GM21737 (cell line): ENCODE results near the gene PROCA1.
A peak's percentile ranks its signal among the peaks of the same experiment; 100 is the strongest.

Experiments used
- ATAC-seq: cut with Tn5 transposase; IDR thresholded peaks from one replicate; pipeline ENCODE4 v1.9.1; 2021; ENCODE audit warnings: mild to moderate bottlenecking, moderate library complexity; ENCODE audit not compliant: unreplicated experiment

PROCA1 gene

GRCh38 chr17:28710861-28711722, 596 bp downstream of the PROCA1 start:
- peak; percentile 64 for ATAC-seq

DNA sequence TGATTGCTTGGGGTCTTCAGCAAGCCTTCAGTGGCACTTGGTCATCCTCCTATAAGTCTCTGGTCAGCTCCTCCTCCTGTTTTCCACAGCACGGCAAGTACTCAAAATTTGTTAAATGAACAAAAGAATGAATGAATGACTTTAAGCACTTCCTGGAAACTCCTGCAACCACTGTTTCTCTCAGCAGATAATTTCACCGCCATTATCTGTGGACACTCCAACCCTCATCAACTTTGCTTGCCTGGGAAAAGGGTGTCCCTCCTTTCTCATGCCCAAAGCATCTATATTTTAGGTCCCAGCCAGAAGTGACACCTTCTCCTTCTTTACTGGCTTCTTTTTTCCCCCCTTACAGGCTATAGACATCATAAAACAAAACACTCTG, 4.4 kb downstream of the PROCA1 start:
- no peak for ATAC-seq

DNA sequence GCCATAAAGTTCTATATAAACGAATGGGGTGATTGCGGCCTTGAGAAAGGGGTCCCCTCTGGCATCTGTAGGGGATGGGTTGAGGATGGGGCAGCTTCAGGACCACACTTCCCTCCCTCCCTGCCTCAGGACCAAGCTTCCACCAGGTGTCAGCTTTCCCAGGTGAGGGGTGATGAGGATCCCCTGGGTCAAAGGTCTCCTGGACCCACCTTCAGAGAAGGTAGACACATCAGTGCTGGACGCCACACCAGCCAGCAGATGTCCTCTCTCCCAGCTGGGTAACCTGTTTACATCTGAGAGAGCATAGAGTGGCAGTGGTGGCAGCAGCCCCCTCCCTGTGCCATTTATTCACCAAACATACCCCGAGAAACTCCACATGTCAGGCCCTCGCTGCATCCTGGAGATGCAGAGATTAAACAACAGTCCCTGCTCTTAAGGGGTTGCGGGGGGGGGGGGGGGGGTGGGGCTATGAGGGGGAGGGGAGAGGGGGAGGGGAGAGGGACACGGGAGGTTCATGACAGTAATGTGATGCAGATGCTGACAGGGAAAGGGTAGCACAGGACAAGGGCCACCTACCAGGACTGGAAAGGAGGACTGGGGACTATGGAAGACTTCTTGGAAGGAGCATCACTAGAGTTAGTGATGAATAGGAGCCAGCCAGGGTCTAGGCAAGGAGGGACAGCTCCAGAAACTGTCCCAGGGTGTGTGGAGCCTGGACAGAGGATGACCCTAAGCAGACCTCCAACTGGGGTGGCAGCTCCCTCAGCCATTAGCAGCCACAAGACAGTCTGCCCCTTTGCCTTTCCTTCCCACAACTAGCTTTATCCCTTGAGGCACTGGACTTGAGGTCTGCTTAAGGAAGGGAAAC, 5.0 kb downstream of the PROCA1 start:
- no peak for ATAC-seq

DNA sequence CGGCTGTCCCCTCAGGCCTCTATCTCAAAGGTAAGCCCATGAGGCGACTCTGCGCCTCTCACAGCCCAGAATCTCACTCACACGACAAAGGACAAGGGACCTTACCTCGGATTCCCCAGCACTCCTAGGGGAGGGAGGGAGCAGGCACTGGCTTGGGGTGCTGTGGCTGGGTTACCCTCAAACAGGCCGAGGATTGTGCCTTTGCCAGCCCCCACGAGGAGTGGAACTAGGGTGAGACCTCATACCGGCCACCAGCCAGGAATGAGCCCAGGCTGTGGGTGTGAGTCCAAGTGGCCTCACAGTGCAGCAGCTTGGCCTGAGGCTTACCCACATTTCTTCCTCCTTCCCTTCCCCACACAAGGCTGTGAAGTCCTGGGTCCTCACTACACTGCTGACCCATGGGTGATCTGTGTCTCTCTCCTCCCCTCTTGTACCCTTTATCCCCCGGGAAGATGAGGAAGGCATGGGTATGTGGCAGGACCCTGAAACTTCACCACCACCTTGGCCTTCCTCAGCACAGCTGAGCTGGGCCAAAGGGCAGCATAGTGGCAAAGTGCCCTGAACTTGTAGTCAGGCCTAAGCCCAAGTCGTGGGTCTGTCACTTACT, 5.9 kb downstream of the PROCA1 start:
- ATAC-seq, result no peak

- ATAC-seq, result no peak
These were observed 6.5 kb downstream of the PROCA1 start for GRCh38 chr17:28705074-28705659.

DNA sequence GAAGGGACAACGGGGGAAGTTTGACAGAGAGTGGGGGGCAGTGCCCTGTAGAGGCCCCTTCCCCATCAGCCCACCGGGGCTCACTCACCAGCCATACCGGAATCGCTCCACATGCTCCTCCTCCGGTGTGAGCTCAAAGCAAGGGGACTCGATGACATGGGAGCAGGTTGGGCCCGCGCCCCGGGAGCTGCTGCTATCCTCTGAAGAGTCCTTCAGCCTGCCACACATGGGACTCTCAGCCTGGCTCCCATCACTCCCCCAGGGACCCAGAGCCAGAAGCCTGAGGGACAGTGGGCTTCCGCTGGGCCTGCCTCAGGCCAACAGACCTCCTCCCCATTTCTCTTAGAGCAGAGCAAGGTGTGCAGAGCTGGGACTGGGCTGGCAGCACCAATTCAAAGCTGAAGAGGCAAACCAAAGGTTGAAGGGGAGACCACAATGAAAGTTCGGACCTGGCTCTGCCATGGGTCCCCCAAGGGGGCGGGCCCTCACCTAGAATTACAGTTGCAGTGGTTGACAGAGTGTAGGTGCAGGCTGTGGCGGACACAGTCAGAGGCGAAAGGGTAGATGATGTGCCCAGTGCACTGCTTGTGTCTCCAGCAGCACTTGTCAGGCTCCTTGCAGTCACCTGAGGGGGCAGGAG, 7.3 kb downstream of the PROCA1 start:
- ATAC-seq, result no peak

DNA sequence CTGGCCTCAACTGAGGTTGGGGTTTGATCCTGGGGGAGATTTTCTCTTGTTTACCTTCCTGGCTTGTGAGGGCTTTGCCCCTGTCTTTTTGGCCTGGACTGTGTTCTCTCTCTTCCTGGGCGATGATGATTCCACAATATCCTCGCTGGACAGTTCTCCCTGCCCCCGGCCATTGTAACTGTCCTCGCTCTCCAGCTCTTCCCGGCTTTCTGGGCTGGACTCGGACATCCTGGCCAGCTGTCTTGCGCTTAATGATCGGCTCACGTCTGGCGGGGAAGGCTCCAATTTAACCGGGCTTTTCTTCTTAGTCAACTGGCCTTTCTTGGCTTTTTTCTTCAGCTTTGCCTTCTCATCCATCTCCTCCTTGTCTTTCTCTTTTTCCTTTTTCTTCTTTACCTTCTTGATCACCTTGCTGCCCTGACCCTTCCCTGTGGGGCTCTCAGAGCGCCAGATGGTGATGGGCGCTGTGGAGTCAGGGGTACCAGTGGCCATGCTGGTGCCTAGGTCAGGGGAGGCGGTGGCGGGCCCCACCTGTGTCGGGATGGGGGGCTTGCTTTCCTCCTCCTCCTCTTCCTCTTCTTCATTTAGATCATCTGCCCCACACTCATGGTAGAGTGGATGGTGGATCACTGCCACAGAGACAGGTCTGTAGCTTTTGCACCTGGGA, 8.0 kb downstream of the PROCA1 start:
- ATAC-seq, result no peak

- no peak for ATAC-seq
These were observed 8.9 kb downstream of the PROCA1 start for GRCh38 chr17:28702752-28703150.

DNA sequence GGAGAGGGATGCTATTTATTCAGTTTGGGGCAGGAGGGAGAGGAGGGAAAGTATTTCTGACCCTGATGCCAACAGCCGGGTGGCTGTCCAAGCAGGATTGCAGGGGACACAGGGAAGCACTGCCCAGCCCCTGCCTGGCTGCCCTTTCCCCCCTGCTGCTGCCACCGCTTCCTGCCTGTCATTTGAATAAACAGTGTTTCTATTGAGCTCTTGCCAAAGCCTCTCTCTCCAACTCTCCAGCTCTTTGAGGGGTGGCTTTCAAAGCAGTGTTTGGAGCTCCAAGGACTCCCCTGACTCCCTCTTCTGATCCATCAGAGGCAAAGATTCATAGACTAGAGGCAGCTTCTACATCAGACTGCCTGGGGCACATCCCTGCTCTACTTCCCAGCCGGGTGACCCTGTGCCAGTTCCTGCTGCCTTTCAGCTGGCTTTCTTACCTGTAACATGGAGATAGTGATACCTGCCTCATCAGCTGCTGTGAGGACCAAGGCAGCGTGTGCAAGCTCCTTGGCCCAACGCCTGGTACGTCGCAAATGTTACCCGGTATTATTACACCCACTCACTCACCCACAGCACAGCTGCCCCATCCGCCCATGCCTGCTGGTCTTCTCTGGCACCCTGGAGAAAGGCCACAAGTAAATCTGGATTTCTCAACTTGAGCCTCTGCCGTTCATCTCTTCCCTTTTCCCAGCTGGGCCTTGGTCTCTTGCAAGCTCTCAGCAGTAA, 9.5 kb downstream of the PROCA1 start:
- no peak for ATAC-seq

- no peak for ATAC-seq
These were observed 10.7 kb downstream of the PROCA1 start for GRCh38 chr17:28700830-28701492.

- ATAC-seq, result no peak
These were observed 11.4 kb downstream of the PROCA1 start for GRCh38 chr17:28700278-28700677.

DNA sequence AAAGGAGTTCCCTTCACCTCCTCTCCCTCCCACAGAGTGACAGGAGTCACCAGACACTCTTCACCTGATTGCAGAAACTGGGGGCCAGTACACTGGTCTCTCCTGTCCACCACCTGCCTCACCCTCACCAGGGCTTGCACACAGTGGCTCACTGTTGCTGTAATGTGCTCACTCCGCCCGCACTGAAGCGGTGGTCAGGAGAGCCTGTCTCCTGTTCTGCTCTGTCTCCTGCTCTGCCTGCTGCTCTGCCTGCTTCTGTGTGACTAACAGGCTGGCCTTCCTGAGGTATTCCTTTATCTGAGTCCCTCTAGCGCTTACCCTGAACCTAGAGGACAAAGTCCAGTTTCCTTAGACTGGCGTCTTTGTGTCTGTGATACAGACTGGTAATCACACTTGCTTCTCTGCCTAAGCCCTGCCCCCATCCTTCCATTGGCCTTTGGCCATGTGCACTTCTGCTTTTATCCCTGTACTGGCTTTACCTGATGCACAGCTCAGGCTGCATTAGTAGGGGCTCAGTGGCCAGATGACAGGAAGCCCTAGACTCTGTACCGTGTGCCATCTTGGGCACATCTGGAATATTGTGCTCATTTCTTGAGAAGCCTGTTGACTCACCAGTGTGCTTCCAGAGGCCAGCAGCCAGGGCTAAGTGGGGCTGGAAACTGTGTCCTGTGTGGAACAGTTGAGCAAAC, 13.3 kb downstream of the PROCA1 start:
- no peak for ATAC-seq

GRCh38 chr17:28693869-28694268, 17.8 kb downstream of the PROCA1 start:
- ATAC-seq, result no peak

DNA sequence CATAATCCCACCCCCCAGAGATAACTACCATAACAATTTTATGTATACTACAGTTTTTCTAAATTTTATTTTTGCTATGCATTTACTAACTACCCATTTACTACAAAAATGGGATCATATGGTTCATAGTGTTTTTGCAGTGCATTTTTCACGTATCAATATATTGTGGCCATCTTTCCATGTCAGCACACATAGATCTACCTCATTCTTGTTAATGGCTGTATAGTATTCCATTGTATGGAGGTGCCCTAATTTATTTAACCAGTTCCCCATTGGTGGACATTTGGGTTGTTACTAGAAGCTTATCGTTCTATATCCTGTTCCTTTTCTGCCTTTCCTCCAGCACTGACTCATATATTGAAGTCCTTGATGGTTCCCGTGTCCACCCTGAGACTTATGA, 22.7 kb downstream of the PROCA1 start:
- ATAC-seq, result no peak

DNA sequence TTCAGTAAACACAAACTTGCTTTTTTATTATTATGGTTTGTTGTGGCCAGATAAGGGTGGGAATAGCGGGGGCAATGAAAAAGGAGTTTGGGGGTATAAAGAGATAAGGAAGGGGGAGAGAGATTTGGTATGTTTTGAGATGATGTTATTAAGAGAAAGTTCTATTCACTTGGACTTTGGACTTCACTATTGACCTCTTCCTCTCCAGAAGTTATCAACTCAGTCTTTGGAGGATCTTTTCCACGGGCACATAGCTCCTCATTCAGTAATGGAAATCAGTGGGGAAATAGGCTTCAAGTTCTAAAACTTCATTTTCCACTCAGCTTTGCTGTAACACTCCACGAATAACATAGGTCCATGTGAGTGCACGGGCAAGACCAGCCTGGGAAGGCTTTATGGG, 23.2 kb downstream of the PROCA1 start:
- no peak for ATAC-seq

- no peak for ATAC-seq
These were observed 25.4 kb downstream of the PROCA1 start for GRCh38 chr17:28686296-28686695.

DNA sequence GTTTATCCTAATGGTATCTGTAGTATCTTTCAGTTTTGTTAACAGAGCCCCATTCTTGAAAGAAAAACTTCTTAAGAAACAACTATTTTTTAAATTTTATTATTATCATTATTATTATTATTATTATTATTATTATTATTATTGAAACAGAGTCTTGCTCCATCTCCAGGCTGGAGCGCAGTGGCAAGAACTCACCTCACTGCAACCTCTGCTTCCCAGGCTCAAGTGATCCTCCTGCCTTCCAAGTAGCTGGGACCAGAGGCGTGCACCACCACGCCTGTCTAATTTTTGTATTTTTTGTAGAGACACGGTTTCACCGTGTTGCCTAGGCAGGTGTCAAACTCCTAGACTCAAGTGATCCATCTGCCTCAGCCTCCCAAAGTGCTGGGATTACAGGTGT, 26.3 kb downstream of the PROCA1 start:
- no peak for ATAC-seq

DNA sequence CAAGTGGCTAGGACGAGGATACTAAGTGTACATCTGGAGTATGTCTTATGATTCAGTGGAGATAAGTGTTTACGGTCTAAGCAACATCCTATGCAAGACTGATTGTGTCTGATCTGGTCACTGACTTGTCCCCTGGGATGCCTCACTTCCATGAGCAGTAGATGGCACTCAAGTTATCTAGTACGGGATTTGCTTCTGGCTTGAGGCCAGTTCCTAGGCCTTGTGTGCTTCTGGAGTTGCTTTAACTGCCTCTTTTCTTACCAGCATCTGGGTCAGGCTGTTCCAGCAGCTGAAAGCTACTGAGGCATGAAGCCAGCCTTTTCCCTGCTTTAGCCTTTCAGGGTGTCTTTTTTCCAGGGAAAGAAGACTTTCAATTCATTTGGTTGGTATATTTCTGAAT, 26.7 kb downstream of the PROCA1 start:
- no peak for ATAC-seq
